ENCODE data around the gene RASGRF1. TPM values are rescaled to one million over a fixed set of nuclear protein-coding genes. Genes with fewer than 3 reads are reported as not detected.

Gene RASGRF1
- total and polyA plus RNA-seq, 9 donors, result 0.23 to 9.5 (median 1.0) TPM; not detected in 1

GRCh38 chr15:78950902-78951840 lies 139.4 kb downstream of the RASGRF1 start:
- DNase-seq, result no peak
- Histone ChIP-seq H3K9me3 (no peaks in the 10 kb centered on the region), H3K27ac (no peak overlapping the region), H3K36me3 (no peaks in the 10 kb centered on the region), H3K27me3 (no peaks in the 10 kb centered on the region), H3K4me3 (no peak overlapping the region), H3K4me1 (ENCODE audit: insufficient read depth) (peaks cover 2% of the 10 kb centered on the region)
- WGBS, 3 donors, result 62 to 64% (median 62%) methylated on average over 10 of the region's 10 CpGs
- intact Hi-C loops (cut with DNase I), result no loop called here
- TF ChIP-seq CTCF (IDR thresholded peaks at IDR 0.05) (no peak), POLR2A (IDR thresholded peaks at IDR 0.05) (no peak), EP300 (IDR thresholded peaks at IDR 0.05) (no peak)

- WGBS, 3 donors, result 93 to 95% (median 94%) methylated on average over 9 of the region's 9 CpGs
- no peak for TF ChIP-seq POLR2A (IDR thresholded peaks at IDR 0.05)
- no peak for TF ChIP-seq EP300 (IDR thresholded peaks at IDR 0.05)
- no peak for TF ChIP-seq CTCF (IDR thresholded peaks at IDR 0.05)
- DNase-seq, result no peak
- Histone ChIP-seq H3K27me3 (no peaks in the 10 kb centered on the region), H3K36me3 (no peaks in the 10 kb centered on the region), H3K4me1 (ENCODE audit: insufficient read depth) (peaks cover 2% of the 10 kb centered on the region), H3K9me3 (no peaks in the 10 kb centered on the region), H3K4me3 (no peak overlapping the region), H3K27ac (no peak overlapping the region)
- intact Hi-C loops (cut with DNase I), result no loop called here
Measured at GRCh38 chr15:78950343-78950742, 140.2 kb downstream of the RASGRF1 start.

DNA sequence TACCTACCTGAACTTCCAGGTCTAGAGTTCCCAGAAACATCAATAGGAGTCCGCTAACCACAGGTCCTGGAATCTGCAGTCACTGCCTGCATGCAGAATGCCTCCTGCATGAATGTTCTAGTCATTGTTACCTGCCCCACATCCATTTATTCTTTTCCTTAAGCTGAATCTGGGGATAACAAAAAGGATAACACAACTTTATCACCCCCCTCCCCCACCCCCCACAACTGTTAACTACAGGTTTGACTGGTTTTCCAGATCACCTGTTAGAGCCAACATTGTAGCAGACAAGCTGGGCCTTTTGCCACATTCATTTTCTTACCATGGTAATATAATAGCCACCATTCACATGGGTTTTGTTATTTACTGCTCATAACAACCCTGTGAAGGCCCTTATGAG lies 141.1 kb downstream of the RASGRF1 start:
- intact Hi-C loops (cut with DNase I), result no loop called here
- DNase-seq, result no peak
- H3K4me3 ChIP-seq, result no peak overlapping the region
- H3K36me3 ChIP-seq, result no peaks in the 10 kb centered on the region
- WGBS, 3 donors, result 0% methylated on average over 1 of the region's 1 CpG
- TF ChIP-seq CTCF (IDR thresholded peaks at IDR 0.05) (no peak), EP300 (IDR thresholded peaks at IDR 0.05) (no peak), POLR2A (IDR thresholded peaks at IDR 0.05) (no peak)
- H3K9me3 ChIP-seq, result no peaks in the 10 kb centered on the region
- peaks cover 3% of the 10 kb centered on the region for H3K4me1 ChIP-seq (ENCODE audit: insufficient read depth)
- no peak overlapping the region for H3K27ac ChIP-seq
- H3K27me3 ChIP-seq, result no peaks in the 10 kb centered on the region

DNA sequence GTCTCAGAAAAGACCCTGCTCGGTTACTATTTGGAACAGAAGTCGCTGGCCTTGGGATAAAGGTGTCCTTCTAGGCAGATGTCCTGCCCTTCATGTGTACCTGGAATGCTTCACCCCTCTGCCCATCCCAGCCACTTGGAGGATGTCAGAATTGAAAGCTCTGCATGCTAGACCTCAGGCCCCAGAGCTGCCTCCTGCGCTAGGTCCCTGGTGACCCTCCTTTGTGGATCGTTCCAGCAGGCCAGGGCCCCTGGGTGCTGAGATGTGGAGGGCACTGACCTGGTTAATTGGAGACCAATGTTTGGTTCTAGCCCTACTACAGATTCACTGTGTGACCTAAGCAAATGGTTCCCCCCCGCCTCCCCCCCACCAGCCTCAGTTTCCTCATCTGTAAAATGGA lies 143.1 kb downstream of the RASGRF1 start:
- no peaks in the 10 kb centered on the region for H3K36me3 ChIP-seq
- TF ChIP-seq POLR2A (IDR thresholded peaks at IDR 0.05) (no peak), EP300 (IDR thresholded peaks at IDR 0.05) (no peak), CTCF (IDR thresholded peaks at IDR 0.05) (no peak)
- no peaks in the 10 kb centered on the region for H3K27me3 ChIP-seq
- H3K9me3 ChIP-seq, result no peaks in the 10 kb centered on the region
- no peak overlapping the region for H3K4me3 ChIP-seq
- intact Hi-C loops (cut with DNase I), result no loop called here
- H3K27ac ChIP-seq, result no peak overlapping the region
- DNase-seq, result no peak
- WGBS, 3 donors, result 88 to 92% (median 89%) methylated on average over 5 of the region's 5 CpGs
- H3K4me1 ChIP-seq (ENCODE audit: insufficient read depth), result peaks cover 9% of the 10 kb centered on the region

Measured in ovary (tissue), 9 donors.